Forelimb muscle (tissue), 1 donor: ENCODE data around the gene TBL1X. TPM values are rescaled to one million over a fixed set of nuclear protein-coding genes. Genes with fewer than 3 reads are reported as not detected.
A peak's percentile ranks its signal among the peaks of the same experiment; 100 is the strongest.

Source experiments
- DNase-seq: peaks from one replicate; pipeline ENCODE4 v3.0.0-alpha.2; 2013; ENCODE audit warnings: low read depth
- polyA plus RNA-seq: library from polyadenylated mRNA; unstranded; fragments of 120-200 nt; gene quantifications from one replicate; pipeline ENCODE4 v1.2.1, GENCODE V29; 2013; ENCODE audit not compliant: insufficient read length

Gene TBL1X
- polyA plus RNA-seq, 1 donor, result 8.8 TPM

GRCh38 chrX:9665113-9665512, 200.3 kb downstream of the TBL1X start:
- no peak for DNase-seq

GRCh38 chrX:9668537-9668936, 203.7 kb downstream of the TBL1X start:
- DNase-seq, result no peak

GRCh38 chrX:9670136-9670814, 205.4 kb downstream of the TBL1X start:
- DNase-seq, result no peak

- DNase-seq, result no peak
Measured at GRCh38 chrX:9671998-9672397, 207.1 kb downstream of the TBL1X start.

- peak; percentile 51 for DNase-seq
Measured at GRCh38 chrX:9676306-9676705, 211.4 kb downstream of the TBL1X start.

- no peak for DNase-seq
Measured at GRCh38 chrX:9676738-9677097, 211.9 kb downstream of the TBL1X start.

- peak; percentile 82 for DNase-seq
Measured at GRCh38 chrX:9677098-9677739, 212.4 kb downstream of the TBL1X start.

GRCh38 chrX:9678215-9678965, 213.5 kb downstream of the TBL1X start:
- DNase-seq, result no peak

GRCh38 chrX:9681011-9681410, 216.2 kb downstream of the TBL1X start:
- DNase-seq, result no peak

- no peak for DNase-seq
Measured at GRCh38 chrX:9681422-9681821, 216.6 kb downstream of the TBL1X start.

GRCh38 chrX:9682456-9682855, 217.6 kb downstream of the TBL1X start:
- no peak for DNase-seq

GRCh38 chrX:9682861-9683260, 218.0 kb downstream of the TBL1X start:
- DNase-seq, result no peak

- no peak for DNase-seq
Measured at GRCh38 chrX:9683350-9683749, 218.5 kb downstream of the TBL1X start.

GRCh38 chrX:9687899-9688298, 223.0 kb downstream of the TBL1X start:
- DNase-seq, result no peak

GRCh38 chrX:9688833-9689232, 224.0 kb downstream of the TBL1X start:
- DNase-seq, result no peak

GRCh38 chrX:9690046-9690445, 225.2 kb downstream of the TBL1X start:
- no peak for DNase-seq

GRCh38 chrX:9693307-9694001, 228.6 kb downstream of the TBL1X start:
- no peak for DNase-seq

- no peak for DNase-seq
Measured at GRCh38 chrX:9698576-9698975, 233.7 kb downstream of the TBL1X start.

GRCh38 chrX:9700555-9700954, 235.7 kb downstream of the TBL1X start:
- no peak for DNase-seq

- no peak for DNase-seq
Measured at GRCh38 chrX:9701790-9702189, 236.9 kb downstream of the TBL1X start.

- no peak for DNase-seq
Measured at GRCh38 chrX:9703406-9703805, 238.5 kb downstream of the TBL1X start.

- no peak for DNase-seq
Measured at GRCh38 chrX:9704876-9705465, 240.1 kb downstream of the TBL1X start.
